GM18858 (cell line): ENCODE measurements around the gene VDAC1.
A peak's percentile ranks its signal among the peaks of the same experiment; 100 is the strongest.
"Not testable (repeated sequence)": the region's sequence is repeated elsewhere in the genome, so short reads cannot be mapped to it uniquely, and the experiment has no call there.

Experiments used
- ATAC-seq: cut with Tn5 transposase; IDR thresholded peaks from one replicate; pipeline ENCODE4 v1.9.1; 2021; ENCODE audit not compliant: unreplicated experiment

Gene VDAC1

DNA sequence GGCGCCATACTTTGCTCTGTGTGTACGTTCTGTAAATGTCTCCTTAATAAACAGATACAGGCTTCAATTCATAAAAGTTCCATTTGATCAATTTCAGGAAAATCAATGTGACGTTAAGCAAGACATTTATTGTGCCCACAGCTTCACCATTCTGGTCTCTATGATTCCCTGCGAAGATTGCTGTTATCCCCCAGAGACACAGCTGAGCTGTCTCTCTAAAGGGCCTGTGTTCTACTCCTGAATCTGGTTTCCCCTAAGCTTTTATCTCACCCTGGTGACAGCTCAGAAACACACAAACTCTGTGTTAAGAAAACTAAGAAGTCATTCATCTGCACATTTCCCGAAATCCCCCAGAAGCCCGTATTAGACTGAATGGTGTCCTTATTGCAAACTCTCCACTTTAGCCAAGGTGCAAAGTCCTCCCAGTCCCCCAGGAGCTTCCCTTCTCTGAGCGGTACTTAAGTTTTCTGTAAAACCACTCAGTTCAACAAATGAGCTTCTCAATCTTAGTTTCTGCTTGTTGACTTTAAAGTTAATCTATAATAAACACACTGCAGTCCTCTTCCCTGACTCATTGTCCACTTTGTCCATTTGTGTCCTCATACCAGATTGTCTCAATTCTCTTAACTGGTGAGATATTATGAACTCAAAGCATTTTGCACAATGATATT, 35.0 kb downstream of the VDAC1 start:
- no peak for ATAC-seq

DNA sequence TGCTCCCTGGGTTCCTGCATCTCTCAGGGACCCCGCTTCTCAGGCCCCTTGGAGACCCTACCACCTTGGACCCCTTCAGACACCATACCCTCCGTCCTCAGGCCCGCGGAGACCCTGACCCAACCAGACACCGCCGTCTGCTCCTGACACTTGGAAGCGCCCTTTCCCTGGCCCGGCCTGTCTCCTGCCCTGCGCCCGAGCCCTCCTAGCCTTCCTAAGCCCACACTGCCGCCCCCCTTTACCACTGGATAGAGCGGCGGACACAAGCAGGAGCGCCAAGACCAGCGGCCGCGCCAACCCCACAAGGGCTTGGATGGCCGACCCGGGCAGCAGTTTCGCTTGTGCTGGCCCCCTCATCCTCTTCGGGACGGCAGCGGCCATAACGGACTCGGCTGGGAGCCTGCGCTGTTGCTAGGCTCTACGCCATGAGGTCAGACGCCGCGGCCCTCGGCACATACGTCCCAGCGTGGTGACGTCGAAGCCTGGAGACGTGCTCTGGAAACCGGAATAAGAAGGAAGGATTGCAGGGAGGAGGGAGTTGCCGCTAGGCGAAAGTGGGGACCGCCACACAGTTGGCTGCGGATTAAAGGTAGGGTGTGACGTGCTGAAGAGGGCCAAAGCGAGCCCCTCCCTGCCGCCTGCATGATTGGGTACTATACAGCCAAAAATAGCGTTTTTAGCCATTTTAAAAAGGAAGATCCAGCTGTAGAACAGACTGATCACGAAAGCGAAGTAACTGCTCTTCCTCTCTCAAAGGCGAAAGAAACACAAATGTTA, 36.4 kb downstream of the VDAC1 start, which contains the start of gene C5orf15:
Gene C5orf15 (minus strand): TSS at position 422 of the 777 bp plus-strand sequence. CDS start 41 bp downstream, at position 381.
- ATAC-seq = peak; percentile 89

DNA sequence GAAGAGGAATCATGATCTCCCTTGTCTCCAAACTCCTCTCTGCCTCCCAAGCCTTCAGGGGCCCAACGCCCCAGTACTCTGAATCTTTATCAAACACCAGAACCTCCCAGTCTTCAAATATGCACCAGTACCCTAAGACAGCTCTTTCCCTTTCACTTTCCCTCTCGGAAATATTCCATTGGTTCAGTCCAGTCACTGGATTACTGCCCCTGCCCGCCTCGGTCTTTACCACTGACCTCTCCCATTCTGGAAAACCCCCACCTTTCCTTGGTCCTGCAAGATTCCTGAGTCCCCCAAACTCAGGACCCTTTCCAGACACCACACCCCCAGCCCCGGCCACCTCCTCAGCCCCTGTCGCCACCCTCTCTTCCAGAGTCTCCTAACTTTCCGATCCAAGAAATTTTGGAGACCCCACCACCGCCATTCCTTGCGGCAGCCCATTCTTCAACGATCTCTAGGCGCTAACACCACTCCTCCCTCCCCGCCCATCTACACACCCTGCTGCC, 37.0 kb downstream of the VDAC1 start:
- no peak for ATAC-seq

GRCh38 chr5:133967124-133967523, 37.7 kb downstream of the VDAC1 start:
- ATAC-seq = no peak

GRCh38 chr5:133966090-133966489, 38.7 kb downstream of the VDAC1 start:
- ATAC-seq = no peak

DNA sequence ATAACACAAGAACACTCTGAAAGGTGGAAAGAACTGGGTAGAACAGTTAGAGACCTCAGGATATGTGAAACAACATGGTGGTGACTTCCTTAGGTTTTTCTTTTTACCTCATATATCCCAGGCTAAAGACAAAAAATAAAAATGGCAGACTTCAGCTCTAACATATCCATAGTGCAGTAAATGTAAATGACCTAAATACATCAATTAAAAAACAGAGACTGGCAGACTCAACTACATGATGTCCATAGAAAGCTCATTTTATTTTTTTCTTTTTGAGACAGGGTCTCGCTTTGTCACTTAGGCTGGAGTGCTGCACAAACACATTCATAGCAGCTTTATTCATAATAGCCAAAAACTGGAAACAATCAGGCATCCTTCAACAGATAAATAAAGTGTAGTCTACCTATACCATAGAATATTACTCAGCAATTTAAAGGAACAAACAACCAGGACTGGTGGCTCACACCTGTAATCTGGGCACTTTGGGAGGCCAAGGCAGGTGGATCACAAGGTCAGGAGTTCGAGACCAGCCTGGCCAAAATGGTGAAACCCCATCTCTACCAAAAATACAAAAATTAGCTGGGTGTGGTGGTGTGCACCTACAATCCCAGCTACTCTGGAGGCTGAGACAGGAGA, 41.2 kb downstream of the VDAC1 start:
- ATAC-seq = no peak

DNA sequence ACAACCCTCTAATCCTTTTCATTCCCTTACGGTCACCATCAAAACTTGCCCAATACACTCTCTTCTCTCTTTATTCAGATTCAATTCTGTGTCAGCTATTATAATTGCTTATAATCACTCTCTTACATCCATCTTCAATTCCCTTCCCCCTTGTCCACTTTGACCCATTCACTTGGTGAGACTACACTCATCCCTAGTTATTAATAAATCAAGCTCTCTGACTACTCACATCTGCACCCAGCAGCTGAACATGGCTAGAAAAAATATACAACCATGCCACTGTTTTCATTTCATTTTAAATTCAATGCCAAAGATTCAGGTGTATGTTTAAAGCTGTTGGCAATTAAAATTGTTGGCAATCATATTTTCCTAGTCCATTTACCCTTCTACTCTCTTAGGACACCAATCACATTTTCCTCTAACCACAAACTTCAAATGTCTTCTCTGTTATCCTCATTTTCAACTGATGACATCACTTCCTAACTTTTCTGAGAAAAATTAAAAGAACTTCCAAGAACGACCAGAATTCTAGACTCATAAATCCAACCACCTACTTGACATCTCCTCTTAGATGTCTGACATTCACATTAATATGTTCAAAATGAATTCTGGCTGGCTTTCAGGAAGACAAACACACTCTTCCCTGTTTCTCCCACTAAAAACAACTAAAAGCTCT, 41.8 kb downstream of the VDAC1 start:
- no peak for ATAC-seq

- ATAC-seq = no peak
Measured at GRCh38 chr5:133962131-133962530, 42.6 kb downstream of the VDAC1 start.

- ATAC-seq = no peak
Measured at GRCh38 chr5:133959643-133960042, 45.1 kb downstream of the VDAC1 start.

DNA sequence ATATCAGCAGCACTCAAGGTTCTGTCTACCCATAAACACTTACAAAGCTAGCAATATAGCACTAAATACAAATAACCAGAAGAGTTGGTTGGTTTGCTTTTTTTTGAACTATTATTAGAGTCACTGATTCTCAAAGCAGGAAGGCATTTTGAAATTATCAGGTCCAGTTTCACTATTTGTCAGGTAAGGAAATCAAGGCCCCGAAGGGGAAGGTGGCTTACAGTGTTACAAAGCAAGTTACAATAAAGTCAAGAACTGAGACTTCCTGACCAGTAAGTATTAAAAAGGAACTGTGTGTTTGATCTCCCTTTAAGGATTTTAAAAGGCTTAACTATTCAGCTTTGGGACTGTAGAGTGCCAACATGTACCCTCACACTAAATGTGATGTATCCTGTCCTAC, 47.2 kb downstream of the VDAC1 start:
- ATAC-seq = no peak

DNA sequence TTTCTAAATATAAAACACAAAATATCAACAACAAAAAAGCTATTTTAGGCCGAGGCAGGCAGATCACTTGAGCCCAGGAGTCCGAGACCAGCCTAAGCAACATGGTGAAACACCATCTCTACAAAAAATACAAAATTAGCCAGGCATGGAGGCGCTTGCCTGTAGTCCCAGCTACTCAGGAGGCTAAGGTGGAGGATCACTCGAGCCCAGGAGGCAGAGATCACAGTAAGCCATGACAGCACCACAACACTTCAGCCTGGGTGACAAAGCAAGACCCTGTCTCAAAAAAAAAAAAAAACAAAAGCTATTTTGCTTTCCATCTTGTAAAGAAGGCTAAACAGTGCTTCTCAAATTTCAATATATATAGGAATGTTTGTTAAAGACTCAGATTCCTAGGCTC, 47.7 kb downstream of the VDAC1 start:
- no peak for ATAC-seq

- not testable (repeated sequence) for ATAC-seq
Measured at GRCh38 chr5:133956196-133956595, 48.6 kb downstream of the VDAC1 start.

DNA sequence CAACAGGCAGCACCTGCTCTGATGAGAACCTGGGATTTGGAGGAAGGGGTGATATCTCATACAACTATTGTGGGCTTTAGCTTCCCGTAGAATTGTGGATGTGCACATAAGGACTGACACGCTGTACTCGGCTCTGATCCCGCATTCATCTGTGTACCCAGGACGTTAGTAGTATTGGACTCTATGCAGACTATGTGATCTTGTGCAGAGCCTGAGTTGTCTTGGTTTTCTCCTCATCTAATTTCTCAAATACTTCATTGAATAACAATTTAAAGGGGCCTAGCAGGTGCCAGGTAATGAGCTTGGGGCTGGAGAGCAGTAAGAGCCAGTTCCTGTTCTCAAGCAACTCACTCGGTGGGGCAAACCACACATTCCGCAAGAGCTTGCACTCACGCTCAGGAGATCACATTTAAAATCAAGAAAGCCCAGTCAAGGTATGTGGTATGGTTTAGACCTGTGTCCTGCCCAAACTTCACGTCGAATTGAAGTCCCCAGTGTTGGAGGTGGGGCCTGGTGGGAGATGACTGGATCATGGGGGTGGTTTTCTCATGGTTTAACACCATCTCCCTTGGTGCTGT, 51.1 kb downstream of the VDAC1 start:
- no peak for ATAC-seq

DNA sequence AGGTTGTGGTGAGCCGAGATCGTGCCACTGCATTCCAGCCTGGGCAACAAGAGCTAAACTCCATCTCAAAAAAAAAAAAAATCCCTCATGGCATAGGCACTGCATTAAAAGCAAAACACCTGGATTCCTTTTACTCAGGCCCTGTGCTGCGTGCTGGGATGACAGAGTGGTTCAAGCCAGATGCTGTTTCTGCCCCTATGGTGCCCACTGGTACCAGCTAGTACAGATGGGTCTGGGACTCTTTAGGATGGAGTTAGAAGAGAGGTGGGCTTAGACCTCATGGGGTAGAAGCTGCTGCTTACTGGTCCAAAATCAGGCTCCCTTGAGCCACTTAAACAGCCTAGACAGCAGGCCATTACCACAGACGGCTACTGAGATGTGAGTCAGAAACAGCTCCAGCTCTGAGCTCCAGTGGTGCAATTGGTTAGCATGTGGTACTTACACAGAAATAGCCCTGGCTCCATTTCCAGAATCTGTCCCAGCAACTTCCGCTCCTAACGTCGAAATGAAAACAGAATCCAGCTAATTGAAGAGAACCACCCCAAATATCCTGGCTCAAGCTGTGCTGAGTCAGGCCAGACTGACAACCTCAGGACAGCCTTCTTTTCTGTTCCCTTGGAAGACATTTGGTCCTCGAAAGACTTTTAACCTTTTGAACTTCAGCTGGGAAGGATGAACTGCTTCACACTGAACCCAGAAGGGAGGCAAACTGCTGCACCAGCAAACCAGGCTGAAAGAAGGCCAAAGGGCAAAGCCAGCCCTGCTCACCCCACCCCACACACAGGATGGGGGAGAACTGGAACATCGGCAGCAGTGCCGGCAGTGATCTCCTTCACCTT, 51.8 kb downstream of the VDAC1 start:
- ATAC-seq = no peak

DNA sequence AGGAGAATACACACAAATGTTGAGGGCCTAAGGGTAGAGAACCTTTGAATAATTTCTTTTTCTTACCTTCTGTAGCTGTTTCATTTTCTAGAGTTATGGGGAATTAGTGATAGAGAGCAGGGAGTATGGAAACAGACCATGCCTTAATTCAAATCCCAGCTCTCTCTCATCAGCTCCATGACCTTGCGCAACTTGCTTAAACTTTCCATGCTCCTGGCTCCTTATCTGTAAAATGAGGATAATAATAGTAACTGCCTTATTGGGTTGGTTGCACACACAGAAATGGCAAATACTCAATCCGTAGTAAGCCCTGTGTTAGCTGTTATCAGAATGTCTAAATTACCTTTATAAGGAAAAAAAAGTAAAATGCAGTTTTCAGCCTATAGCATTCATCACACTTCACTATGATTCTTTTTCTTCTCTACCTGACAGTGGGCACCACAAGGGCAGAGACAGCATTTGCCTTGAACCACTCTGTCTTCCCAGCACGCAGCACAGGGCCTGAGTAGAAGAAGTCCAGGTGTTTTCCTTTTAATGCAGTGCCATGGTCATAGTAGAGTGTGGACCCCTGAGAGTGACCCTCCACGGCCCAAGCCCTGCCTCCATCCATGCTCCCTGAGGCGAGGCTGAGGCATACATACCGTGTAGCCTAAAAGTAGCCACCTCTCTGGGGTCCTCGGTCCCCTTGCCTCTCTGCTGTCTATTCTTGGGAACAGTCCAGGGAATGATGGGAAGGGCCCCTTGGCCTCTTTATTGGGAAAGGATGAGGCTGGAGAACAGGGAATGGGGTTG, 53.8 kb downstream of the VDAC1 start:
- no peak for ATAC-seq

DNA sequence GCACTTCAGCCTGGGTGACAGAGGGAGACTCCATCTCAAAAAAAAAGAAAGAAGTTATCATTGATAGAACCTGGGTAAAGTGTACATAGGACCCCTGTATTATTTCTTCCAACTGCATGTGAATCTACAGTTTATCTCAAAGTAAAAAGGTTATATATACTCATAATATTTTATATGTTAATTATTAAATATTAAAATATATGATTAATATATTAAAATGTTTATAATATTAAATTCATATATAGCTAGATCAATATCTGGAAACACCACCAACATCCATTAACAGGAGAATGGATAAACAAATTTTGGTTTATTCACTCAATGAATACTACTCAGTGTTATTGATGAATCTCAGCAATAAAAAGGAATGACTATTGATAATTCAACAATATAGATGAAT, 56.1 kb downstream of the VDAC1 start:
- ATAC-seq = no peak

DNA sequence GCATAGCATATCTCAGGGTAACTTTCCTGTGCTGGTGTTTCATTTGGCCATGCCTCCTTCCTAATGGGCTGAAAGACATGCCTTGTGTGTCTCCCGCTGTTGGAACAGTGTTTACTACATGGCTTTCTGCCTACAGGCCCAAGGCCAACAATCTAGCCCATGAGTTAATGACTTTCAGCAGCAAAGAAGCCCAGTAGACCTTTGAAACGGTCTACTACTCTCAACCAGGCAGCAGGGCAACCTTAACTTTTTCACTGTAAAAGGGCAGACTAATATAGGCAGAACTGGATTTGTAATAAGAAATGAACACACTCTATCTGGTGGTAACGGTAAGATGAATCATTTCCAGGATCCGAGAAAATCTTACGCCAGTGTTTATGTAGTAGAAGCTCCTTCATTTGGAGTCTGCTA, 57.3 kb downstream of the VDAC1 start:
- no peak for ATAC-seq

DNA sequence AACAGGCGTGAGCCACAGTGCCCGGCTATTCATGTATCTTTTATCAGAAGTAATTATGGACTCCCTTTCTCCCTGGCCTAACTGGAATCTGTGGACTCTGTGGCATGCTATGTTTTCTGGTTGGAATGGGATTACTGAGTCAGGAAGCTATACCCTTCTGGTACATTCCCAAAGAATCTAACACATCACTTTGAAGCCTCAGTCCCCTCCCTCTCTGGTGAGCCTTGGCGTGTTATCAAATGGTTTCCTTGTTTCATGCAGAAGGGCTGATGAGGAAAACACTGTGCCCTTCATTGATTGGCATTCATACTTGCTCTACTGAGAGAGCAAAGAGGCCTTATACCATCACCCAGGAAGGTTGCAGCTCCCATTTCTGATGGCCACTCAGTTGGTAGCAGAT, 59.2 kb downstream of the VDAC1 start:
- no peak for ATAC-seq
